ENCODE results near the gene MAPK8.

Gene MAPK8

GRCh38 chr10:48475943-48476278 lies 169.4 kb downstream of the MAPK8 start:
- Histone ChIP-seq H3K4me3 (ENCODE audit: low read depth, low read length) (no peak overlapping the region), H3K9me3 (ENCODE audit: control insufficient read depth, low read length) (no peaks in the 10 kb centered on the region), H3K27ac (no peak overlapping the region), H3K9ac (no peak overlapping the region), H3K4me2 (ENCODE audit: low read length) (no peak overlapping the region), H2AFZ (no peak overlapping the region), H3K79me2 (peaks cover 2% of the 10 kb centered on the region), H3K27me3 (ENCODE audit: control insufficient read depth, insufficient read depth, low read length) (no peaks in the 10 kb centered on the region), H3K36me3 (ENCODE audit: control insufficient read depth, insufficient read depth, low read length) (no peaks in the 10 kb centered on the region), H3K4me1 (peaks cover 11% of the 10 kb centered on the region)
- TF ChIP-seq CTCF (IDR thresholded peaks at IDR 0.05), result no peak

DNA sequence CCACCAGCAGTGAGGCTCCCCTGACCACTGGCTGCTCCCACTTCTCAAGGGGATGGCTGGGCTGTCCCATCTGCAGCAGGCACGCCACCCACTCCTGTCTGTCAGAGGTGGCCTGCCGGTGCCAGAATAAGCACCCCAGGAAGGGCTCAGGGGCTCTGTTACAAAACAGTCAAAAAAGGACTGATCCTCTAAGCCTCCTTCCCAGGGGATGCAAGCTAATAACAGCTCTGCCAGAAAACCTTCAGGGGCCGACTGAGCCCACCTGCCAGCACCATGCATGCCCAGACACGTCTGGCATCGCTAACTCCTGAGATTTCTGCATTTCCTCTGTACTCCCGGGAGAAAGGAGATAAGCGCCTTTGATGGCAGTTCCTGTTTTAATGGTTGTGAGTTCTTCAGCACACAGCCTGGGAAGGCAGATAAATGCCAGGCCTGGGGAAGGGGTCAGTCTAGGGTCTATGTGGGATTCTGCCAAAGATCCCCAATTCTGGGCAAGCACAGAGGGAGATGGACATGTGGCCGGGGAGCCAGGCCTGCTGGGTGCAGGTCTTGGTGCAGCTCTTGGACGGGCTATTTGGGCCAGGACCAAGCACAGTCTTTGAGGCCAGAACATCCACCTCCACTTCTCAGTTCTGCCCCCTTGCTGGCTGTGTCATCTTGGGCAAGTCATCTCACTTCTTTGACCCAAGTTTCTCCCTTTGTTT lies 170.0 kb downstream of the MAPK8 start:
- Histone ChIP-seq H3K9me3 (ENCODE audit: control insufficient read depth, low read length) (no peaks in the 10 kb centered on the region), H3K27me3 (ENCODE audit: control insufficient read depth, insufficient read depth, low read length) (no peaks in the 10 kb centered on the region), H3K4me2 (ENCODE audit: low read length) (no peak overlapping the region), H3K4me3 (ENCODE audit: low read depth, low read length) (no peak overlapping the region), H2AFZ (no peak overlapping the region), H3K4me1 (peaks cover 14% of the 10 kb centered on the region), H3K36me3 (ENCODE audit: control insufficient read depth, insufficient read depth, low read length) (no peaks in the 10 kb centered on the region), H3K9ac (no peak overlapping the region), H3K79me2 (peaks cover 2% of the 10 kb centered on the region), H3K27ac (no peak overlapping the region)
- no peak for TF ChIP-seq CTCF (IDR thresholded peaks at IDR 0.05)

DNA sequence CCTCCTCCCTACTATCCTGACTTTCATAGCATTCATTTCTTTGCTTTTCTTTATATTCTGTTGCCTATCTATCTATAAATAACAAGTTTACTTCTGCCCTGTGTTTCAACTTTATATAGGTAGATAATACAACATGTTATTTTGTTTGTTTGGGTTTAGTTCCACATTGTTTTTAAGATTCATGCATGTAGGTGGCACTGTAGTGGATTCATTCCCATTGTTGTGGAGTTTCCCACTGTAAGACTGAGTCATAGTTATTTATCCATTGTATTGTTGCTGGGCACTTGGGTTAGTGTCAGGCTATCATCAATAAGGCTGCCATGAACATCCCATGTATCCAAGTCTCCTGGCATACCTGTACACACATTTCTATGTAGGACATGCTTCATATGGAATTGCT lies 170.7 kb downstream of the MAPK8 start:
- Histone ChIP-seq H3K36me3 (ENCODE audit: control insufficient read depth, insufficient read depth, low read length) (no peaks in the 10 kb centered on the region), H3K9ac (no peak overlapping the region), H3K9me3 (ENCODE audit: control insufficient read depth, low read length) (no peaks in the 10 kb centered on the region), H3K4me1 (peaks cover 14% of the 10 kb centered on the region), H3K27me3 (ENCODE audit: control insufficient read depth, insufficient read depth, low read length) (no peaks in the 10 kb centered on the region), H2AFZ (no peak overlapping the region), H3K27ac (no peak overlapping the region), H3K4me3 (ENCODE audit: low read depth, low read length) (no peak overlapping the region), H3K4me2 (ENCODE audit: low read length) (no peak overlapping the region), H3K79me2 (peaks cover 2% of the 10 kb centered on the region)
- TF ChIP-seq CTCF (IDR thresholded peaks at IDR 0.05), result no peak

- no peak overlapping the region for H3K27ac ChIP-seq
- H3K36me3 ChIP-seq (ENCODE audit: control insufficient read depth, insufficient read depth, low read length), result no peaks in the 10 kb centered on the region
- H3K4me2 ChIP-seq (ENCODE audit: low read length), result no peak overlapping the region
- H3K4me1 ChIP-seq, result peaks cover 14% of the 10 kb centered on the region
- H3K27me3 ChIP-seq (ENCODE audit: control insufficient read depth, insufficient read depth, low read length), result no peaks in the 10 kb centered on the region
- peaks cover 2% of the 10 kb centered on the region for H3K79me2 ChIP-seq
- no peak overlapping the region for H3K4me3 ChIP-seq (ENCODE audit: low read depth, low read length)
- TF ChIP-seq CTCF (IDR thresholded peaks at IDR 0.05), result no peak
- H3K9me3 ChIP-seq (ENCODE audit: control insufficient read depth, low read length), result no peaks in the 10 kb centered on the region
- no peak overlapping the region for H3K9ac ChIP-seq
- no peak overlapping the region for H2AFZ ChIP-seq
Measured at GRCh38 chr10:48477616-48478015, 171.1 kb downstream of the MAPK8 start.

GRCh38 chr10:48478469-48478868 lies 172.0 kb downstream of the MAPK8 start:
- no peaks in the 10 kb centered on the region for H3K9me3 ChIP-seq (ENCODE audit: control insufficient read depth, low read length)
- H3K4me1 ChIP-seq, result peaks cover 14% of the 10 kb centered on the region
- H3K27ac ChIP-seq, result no peak overlapping the region
- H2AFZ ChIP-seq, result no peak overlapping the region
- H3K27me3 ChIP-seq (ENCODE audit: control insufficient read depth, insufficient read depth, low read length), result no peaks in the 10 kb centered on the region
- no peak overlapping the region for H3K4me2 ChIP-seq (ENCODE audit: low read length)
- peaks cover 2% of the 10 kb centered on the region for H3K79me2 ChIP-seq
- H3K36me3 ChIP-seq (ENCODE audit: control insufficient read depth, insufficient read depth, low read length), result no peaks in the 10 kb centered on the region
- H3K9ac ChIP-seq, result no peak overlapping the region
- TF ChIP-seq CTCF (IDR thresholded peaks at IDR 0.05), result no peak
- no peak overlapping the region for H3K4me3 ChIP-seq (ENCODE audit: low read depth, low read length)

Measured in parathyroid adenoma (tissue), 2 donors.